Activated T-cell treated with anti-CD3 and anti-CD28 coated beads, Interleukin-2, amount 50 U/mL, for 4 hours (primary cell): ENCODE results near the gene ADGRL2. TPM values are rescaled to one million over a fixed set of nuclear protein-coding genes. Genes with fewer than 3 reads are reported as not detected.
"Not testable (repeated sequence)": the region's sequence is repeated elsewhere in the genome, so short reads cannot be mapped to it uniquely, and the experiment has no call there.

ENCODE experiments used
- ATAC-seq, 2 donors: fragments of 200-7000 bp; cut with Tn5 transposase; one replicate each; pipeline ENCODE4 v1.10.0; 2021
- DNase-seq: peaks from one replicate; pipeline ENCODE4 v3.0.0-alpha.2; 2020
- H3K27me3 Mint-ChIP-seq: one replicate; pipeline ENCODE4 v1.8.0; 2021; ENCODE audit warnings: low read depth, mixed read lengths
- H3K36me3 Mint-ChIP-seq: one replicate; pipeline ENCODE4 v1.8.0; 2022; ENCODE audit warnings: mixed read lengths; ENCODE audit not compliant: insufficient read depth
- H3K4me1 Mint-ChIP-seq: one replicate; pipeline ENCODE4 v1.8.0; 2021; ENCODE audit warnings: low read depth, mixed read lengths
- H3K4me3 Mint-ChIP-seq: one replicate; pipeline ENCODE4 v1.8.0; 2021; ENCODE audit warnings: mild to moderate bottlenecking, moderate library complexity, mixed read lengths
- H3K9me3 Mint-ChIP-seq: one replicate; pipeline ENCODE4 v1.8.0; 2021; ENCODE audit warnings: mixed read lengths
- total RNA-seq, 3 donors: library from RNA; stranded (reverse); gene quantifications; one replicate each; pipeline ENCODE4 v1.2.1, GENCODE V29; 2021

ADGRL2 gene
- total RNA-seq, 3 donors from 2014 or later, result 0.08 to 0.14 (median 0.10) TPM

GRCh38 chr1:81848880-81849682 is 48.3 kb downstream of the ADGRL2 start:
- Mint-ChIP-seq H3K27me3 (no peaks in the 10 kb centered on the region), H3K4me3 (no peak overlapping the region), H3K36me3 (no peaks in the 10 kb centered on the region), H3K9me3 (peaks cover 5% of the 10 kb centered on the region), H3K4me1 (no peaks in the 10 kb centered on the region)
- DNase-seq (no peak), ATAC-seq (no peak)

- Mint-ChIP-seq H3K9me3 (peaks cover 5% of the 10 kb centered on the region), H3K27me3 (no peaks in the 10 kb centered on the region)
These were observed 49.3 kb downstream of the ADGRL2 start for GRCh38 chr1:81850031-81850430.

GRCh38 chr1:81850495-81850894 is 49.8 kb downstream of the ADGRL2 start:
- no peak for ATAC-seq
- Mint-ChIP-seq H3K4me1 (no peaks in the 10 kb centered on the region), H3K9me3 (peaks cover 5% of the 10 kb centered on the region), H3K36me3 (no peaks in the 10 kb centered on the region), H3K4me3 (no peak overlapping the region), H3K27me3 (no peaks in the 10 kb centered on the region)
- no peak for DNase-seq

More at GRCh38 chr1:81850031-81850430, 49.3 kb downstream of the ADGRL2 start:
- H3K4me1 Mint-ChIP-seq, result no peaks in the 10 kb centered on the region
- no peak for ATAC-seq
- no peak for DNase-seq
- no peak overlapping the region for H3K4me3 Mint-ChIP-seq
- no peaks in the 10 kb centered on the region for H3K36me3 Mint-ChIP-seq

GRCh38 chr1:81851217-81851616 is 50.5 kb downstream of the ADGRL2 start:
- Mint-ChIP-seq H3K4me3 (no peak overlapping the region), H3K4me1 (no peaks in the 10 kb centered on the region), H3K36me3 (no peaks in the 10 kb centered on the region), H3K9me3 (peaks cover 5% of the 10 kb centered on the region), H3K27me3 (no peaks in the 10 kb centered on the region)
- ATAC-seq (no peak), DNase-seq (no peak)

- ATAC-seq (no peak), DNase-seq (no peak)
- Mint-ChIP-seq H3K4me3 (no peak overlapping the region), H3K4me1 (no peaks in the 10 kb centered on the region), H3K27me3 (no peaks in the 10 kb centered on the region), H3K36me3 (no peaks in the 10 kb centered on the region), H3K9me3 (no peaks in the 10 kb centered on the region)
These were observed 52.2 kb downstream of the ADGRL2 start for GRCh38 chr1:81852961-81853360.

GRCh38 chr1:81867235-81867634 is 66.5 kb downstream of the ADGRL2 start:
- no peaks in the 10 kb centered on the region for H3K27me3 Mint-ChIP-seq
- DNase-seq (no peak), ATAC-seq (no peak)
- H3K9me3 Mint-ChIP-seq, result peaks cover 5% of the 10 kb centered on the region
- H3K4me1 Mint-ChIP-seq, result no peaks in the 10 kb centered on the region
- H3K4me3 Mint-ChIP-seq, result no peak overlapping the region
- H3K36me3 Mint-ChIP-seq, result no peaks in the 10 kb centered on the region

- H3K36me3 Mint-ChIP-seq, result no peaks in the 10 kb centered on the region
- peaks cover 5% of the 10 kb centered on the region for H3K9me3 Mint-ChIP-seq
- DNase-seq, result no peak
- no peak for ATAC-seq
- no peaks in the 10 kb centered on the region for H3K27me3 Mint-ChIP-seq
- H3K4me1 Mint-ChIP-seq, result no peaks in the 10 kb centered on the region
- H3K4me3 Mint-ChIP-seq, result no peak overlapping the region
These were observed 68.6 kb downstream of the ADGRL2 start for GRCh38 chr1:81869307-81869706.

GRCh38 chr1:81871091-81871490 is 70.4 kb downstream of the ADGRL2 start:
- DNase-seq, ATAC-seq, H3K9me3 Mint-ChIP-seq, H3K4me1 Mint-ChIP-seq, H3K4me3 Mint-ChIP-seq, H3K36me3 Mint-ChIP-seq, H3K27me3 Mint-ChIP-seq: not testable (repeated sequence)

- Mint-ChIP-seq H3K4me1 (no peaks in the 10 kb centered on the region), H3K4me3 (no peak overlapping the region), H3K36me3 (no peaks in the 10 kb centered on the region), H3K9me3 (no peaks in the 10 kb centered on the region), H3K27me3 (no peaks in the 10 kb centered on the region)
- ATAC-seq (no peak), DNase-seq (no peak)
These were observed 73.2 kb downstream of the ADGRL2 start for GRCh38 chr1:81873946-81874345.

- Mint-ChIP-seq H3K27me3 (no peaks in the 10 kb centered on the region), H3K36me3 (no peaks in the 10 kb centered on the region), H3K4me1 (no peaks in the 10 kb centered on the region), H3K4me3 (no peak overlapping the region), H3K9me3 (no peaks in the 10 kb centered on the region)
- DNase-seq, result no peak
- no peak for ATAC-seq
These were observed 73.7 kb downstream of the ADGRL2 start for GRCh38 chr1:81874461-81874860.

- Mint-ChIP-seq H3K4me3 (no peak overlapping the region), H3K9me3 (no peaks in the 10 kb centered on the region), H3K4me1 (no peaks in the 10 kb centered on the region), H3K27me3 (no peaks in the 10 kb centered on the region), H3K36me3 (no peaks in the 10 kb centered on the region)
- no peak for DNase-seq
- no peak for ATAC-seq
These were observed 74.2 kb downstream of the ADGRL2 start for GRCh38 chr1:81874940-81875339.

GRCh38 chr1:81876901-81877733 is 76.4 kb downstream of the ADGRL2 start:
- H3K9me3 Mint-ChIP-seq, result no peaks in the 10 kb centered on the region
- no peak for ATAC-seq
- no peaks in the 10 kb centered on the region for H3K27me3 Mint-ChIP-seq
- no peaks in the 10 kb centered on the region for H3K4me1 Mint-ChIP-seq
- no peak overlapping the region for H3K4me3 Mint-ChIP-seq
- H3K36me3 Mint-ChIP-seq, result no peaks in the 10 kb centered on the region
- DNase-seq, result no peak

- no peaks in the 10 kb centered on the region for H3K9me3 Mint-ChIP-seq
- H3K36me3 Mint-ChIP-seq, result no peaks in the 10 kb centered on the region
- DNase-seq (no peak), ATAC-seq (no peak)
- H3K27me3 Mint-ChIP-seq, result no peaks in the 10 kb centered on the region
- no peaks in the 10 kb centered on the region for H3K4me1 Mint-ChIP-seq
- H3K4me3 Mint-ChIP-seq, result no peak overlapping the region
These were observed 77.2 kb downstream of the ADGRL2 start for GRCh38 chr1:81877940-81878339.

- no peak overlapping the region for H3K4me3 Mint-ChIP-seq
- H3K27me3 Mint-ChIP-seq, result no peaks in the 10 kb centered on the region
- ATAC-seq (no peak), DNase-seq (no peak)
- H3K36me3 Mint-ChIP-seq, result no peaks in the 10 kb centered on the region
- H3K4me1 Mint-ChIP-seq, result no peaks in the 10 kb centered on the region
- no peaks in the 10 kb centered on the region for H3K9me3 Mint-ChIP-seq
These were observed 77.8 kb downstream of the ADGRL2 start for GRCh38 chr1:81878538-81878937.

- ATAC-seq (no peak), DNase-seq (no peak)
- no peaks in the 10 kb centered on the region for H3K36me3 Mint-ChIP-seq
- H3K9me3 Mint-ChIP-seq, result no peaks in the 10 kb centered on the region
- no peaks in the 10 kb centered on the region for H3K4me1 Mint-ChIP-seq
- H3K4me3 Mint-ChIP-seq, result no peak overlapping the region
- H3K27me3 Mint-ChIP-seq, result no peaks in the 10 kb centered on the region
These were observed 80.0 kb downstream of the ADGRL2 start for GRCh38 chr1:81880781-81881180.
